WTC11 (cell line): ENCODE results near the gene ST6GALNAC1. TPM values are rescaled to one million over a fixed set of nuclear protein-coding genes. Genes with fewer than 3 reads are reported as not detected.

Source experiments
- ATAC-seq: fragments of 200-7000 bp; cut with Tn5 transposase; 2 replicates; pipeline ENCODE4 v1.10.0; 2021; ENCODE audit warnings: mild to moderate bottlenecking, moderate library complexity
- CTCF ChIA-PET: fragments of 300-600 bp; sonication (Branson Sonifier 250); formaldehyde crosslinking; loops from one replicate; lab custom pipeline; 2021; ENCODE audit warnings: antibody characterized with exemption; lab: Charles Lee
- POLR2A ChIA-PET: fragments of 350-600 bp; sonication (Branson Sonifier 250); formaldehyde crosslinking; loops from one replicate; lab custom pipeline; 2021; ENCODE audit warnings: antibody characterized with exemption; lab: Charles Lee
- DNase-seq: peaks from one replicate; pipeline ENCODE4 v3.0.0; 2021; ENCODE audit warnings: low spot score
- H3K27ac Mint-ChIP-seq: 2 replicates; pipeline ENCODE4 v1.8.0; 2021; ENCODE audit warnings: mixed read lengths
- H3K27me3 Mint-ChIP-seq: 2 replicates; pipeline ENCODE4 v1.8.0; 2021; ENCODE audit warnings: low read depth, mild to moderate bottlenecking, moderate library complexity, mixed read lengths
- H3K36me3 Mint-ChIP-seq: 2 replicates; pipeline ENCODE4 v1.8.0; 2021; ENCODE audit warnings: mixed read lengths
- H3K4me1 Mint-ChIP-seq: 2 replicates; pipeline ENCODE4 v1.8.0; 2022; ENCODE audit warnings: mixed read lengths
- H3K4me3 Mint-ChIP-seq: 2 replicates; pipeline ENCODE4 v1.8.0; 2021; ENCODE audit warnings: mild to moderate bottlenecking, moderate library complexity, mixed read lengths
- H3K9me3 Mint-ChIP-seq: 2 replicates; pipeline ENCODE4 v1.8.0; 2021; ENCODE audit warnings: mixed read lengths
- ATF1 ChIP-seq: sonication (generic); formaldehyde crosslinking; IDR thresholded peaks from 2 replicates; pipeline ENCODE4 v1.8.1; 2023; ENCODE audit warnings: mild to moderate bottlenecking, moderate library complexity, missing genetic modification reagents
- JAZF1 ChIP-seq: fragments of 250-450 bp; sonication (Bioruptor Pico); IDR thresholded peaks from 2 replicates; pipeline ENCODE4 v1.9.0; 2021; ENCODE audit warnings: moderate library complexity, mild to moderate bottlenecking, inconsistent platforms
- JUN ChIP-seq: sonication (generic); formaldehyde crosslinking; IDR thresholded peaks from 2 replicates; pipeline ENCODE4 v1.8.0; 2023; ENCODE audit warnings: mild to moderate bottlenecking, missing genetic modification reagents
- NFE2L1 ChIP-seq: sonication (generic); formaldehyde crosslinking; IDR thresholded peaks from 2 replicates; pipeline ENCODE4 v1.8.1; 2023; ENCODE audit warnings: missing genetic modification reagents
- SP1 ChIP-seq: sonication (generic); formaldehyde crosslinking; conservative IDR thresholded peaks from 2 replicates; pipeline ENCODE4 v1.8.1; 2022; ENCODE audit warnings: missing genetic modification reagents
- TEAD1 ChIP-seq: sonication (generic); formaldehyde crosslinking; IDR thresholded peaks from 2 replicates; pipeline ENCODE4 v1.8.0; 2022; ENCODE audit warnings: mild to moderate bottlenecking, missing genetic modification reagents
- ZNF121 ChIP-seq: sonication (generic); formaldehyde crosslinking; IDR thresholded peaks from 2 replicates; pipeline ENCODE4 v1.8.0; 2023; ENCODE audit warnings: missing genetic modification reagents
- ZNF138 ChIP-seq: sonication (generic); formaldehyde crosslinking; conservative IDR thresholded peaks from 2 replicates; pipeline ENCODE4 v1.8.1; 2022; ENCODE audit warnings: mild to moderate bottlenecking, moderate library complexity, missing genetic modification reagents
- total RNA-seq: library from RNA; stranded (reverse); gene quantifications from 3 replicates; pipeline ENCODE4 v1.2.3, GENCODE V29; 2021
- TF ChIP-seq, protein P1 (sequence below): sonication (generic); formaldehyde crosslinking; IDR thresholded peaks from 2 replicates; pipeline ENCODE4 v1.8.1; 2022; ENCODE audit warnings: missing genetic modification reagents, borderline replicate concordance
- TF ChIP-seq, protein P2 (sequence below): fragments of 200-600 bp; IDR thresholded peaks from 2 replicates; pipeline ENCODE4 v1.8.0; 2022; ENCODE audit warnings: antibody characterized with exemption
- TF ChIP-seq, protein P3 (sequence below): sonication (generic); formaldehyde crosslinking; IDR thresholded peaks from 2 replicates; pipeline ENCODE4 v1.8.1; 2023; ENCODE audit warnings: mild to moderate bottlenecking, missing genetic modification reagents, moderate library complexity
- TF ChIP-seq, protein P4 (sequence below): fragments of 250-450 bp; sonication (Bioruptor Pico); IDR thresholded peaks from 2 replicates; pipeline ENCODE4 v2.1.2; 2022; ENCODE audit warnings: mild to moderate bottlenecking, moderate library complexity
- TF ChIP-seq, protein P5 (sequence below): sonication (generic); formaldehyde crosslinking; IDR thresholded peaks from 2 replicates; pipeline ENCODE4 v1.8.0; 2023; ENCODE audit warnings: missing genetic modification reagents, mild to moderate bottlenecking, borderline replicate concordance
- TF ChIP-seq, protein P6 (sequence below): sonication (generic); formaldehyde crosslinking; IDR thresholded peaks from 2 replicates; pipeline ENCODE4 v1.8.1; 2023; ENCODE audit warnings: mild to moderate bottlenecking, missing genetic modification reagents, moderate library complexity
- TF ChIP-seq, protein P7 (sequence below): fragments of 250-450 bp; sonication (Bioruptor Pico); IDR thresholded peaks from 2 replicates; pipeline ENCODE4 v1.8.0; 2021; ENCODE audit warnings: mild to moderate bottlenecking
- TF ChIP-seq, protein P8 (sequence below): sonication (generic); formaldehyde crosslinking; IDR thresholded peaks from 2 replicates; pipeline ENCODE4 v1.8.0; 2022; ENCODE audit warnings: mild to moderate bottlenecking, missing genetic modification reagents

Gene ST6GALNAC1
- total RNA-seq, 1 experiment from 2014 or later = 0.13 TPM

DNA sequence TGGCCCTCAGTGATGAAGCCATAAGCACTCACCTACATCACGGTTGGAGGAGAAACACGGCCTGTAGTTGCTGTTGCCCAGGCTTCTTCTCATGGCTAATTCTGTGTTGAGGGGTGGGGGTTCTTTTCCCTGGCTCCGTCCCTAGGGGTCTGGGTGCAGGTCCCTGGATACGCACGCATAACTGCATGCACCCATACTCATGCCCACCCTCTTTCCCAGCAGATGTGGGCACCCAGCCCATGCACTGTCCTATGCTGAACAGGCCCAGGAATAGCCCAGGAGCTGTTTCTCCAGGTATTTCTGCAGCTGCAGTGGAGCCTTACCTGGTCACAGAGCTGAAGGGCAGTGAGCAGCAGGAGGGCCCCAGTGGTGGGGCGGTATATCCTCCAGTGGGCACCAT lies 18.1 kb downstream of the ST6GALNAC1 start (continued):
- no peak for TF ChIP-seq ATF1 (CRISPR knock-in tag)

DNA sequence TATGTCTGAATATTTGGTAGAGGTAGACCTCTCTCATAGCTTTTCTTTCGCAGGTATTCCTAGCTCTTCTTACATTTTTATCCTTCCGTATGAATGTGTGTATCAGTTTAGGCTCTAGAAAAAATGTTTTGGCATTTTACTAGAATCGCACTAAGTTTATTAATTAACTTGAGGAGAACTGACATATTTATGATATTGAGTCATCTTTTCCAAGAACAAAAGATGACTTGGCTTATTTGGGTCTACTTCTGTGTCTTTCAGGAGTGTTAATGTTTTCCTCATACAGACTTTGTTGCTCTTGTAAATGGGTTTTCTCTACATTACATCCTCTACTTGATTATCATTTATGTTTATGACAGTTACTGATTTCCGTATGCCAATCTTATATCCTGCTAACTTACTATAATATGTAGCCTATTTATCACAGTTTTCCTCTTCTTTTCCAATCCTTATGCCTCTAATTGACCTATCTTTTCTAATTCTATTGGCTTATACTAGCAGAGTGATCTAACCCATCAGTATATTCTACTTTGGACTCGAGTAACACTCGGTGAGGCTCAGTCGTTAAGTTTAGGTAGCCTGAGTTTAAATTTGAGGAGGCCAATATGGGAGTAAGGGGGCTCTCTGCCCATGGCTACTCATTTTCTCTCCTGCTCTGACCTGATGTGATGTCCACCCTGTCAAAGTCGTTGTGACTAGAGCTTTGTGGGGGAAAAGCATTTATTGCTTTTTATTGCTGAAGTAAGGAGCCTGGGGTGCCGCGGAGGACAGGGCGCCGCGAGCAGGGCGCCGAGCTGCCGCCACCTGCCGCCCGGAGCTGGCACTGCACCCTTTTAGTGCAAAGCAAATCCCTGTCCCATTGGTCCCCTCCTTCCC lies 20.0 kb downstream of the ST6GALNAC1 start:
- peak; percentile 79 for DNase-seq
- Mint-ChIP-seq H3K4me1 (no peaks in the 10 kb centered on the region), H3K9me3 (no peaks in the 10 kb centered on the region), H3K4me3 (no peak overlapping the region), H3K27me3 (0 out of 2 replicates have a peak, but pooled peaks cover 5% of the 10 kb centered on the region), H3K36me3 (no peaks in the 10 kb centered on the region), H3K27ac (no peak overlapping the region)
- ChIA-PET CTCF (interaction anchor here (0.6 to 3.1 kb wide), 56 partner anchors 11 to 369 kb away, joined by 3 to 45 read pairs (median 6); partner anchors contain the start of genes AANAT, PRCD, ST6GALNAC1 and ST6GALNAC2), POLR2A (interaction anchor here (1.0 to 1.4 kb wide), 2 partner anchors 39 to 57 kb away, joined by 3 to 6 read pairs; no protein-coding TSS in a partner anchor)
- TF ChIP-seq, protein P1, sequence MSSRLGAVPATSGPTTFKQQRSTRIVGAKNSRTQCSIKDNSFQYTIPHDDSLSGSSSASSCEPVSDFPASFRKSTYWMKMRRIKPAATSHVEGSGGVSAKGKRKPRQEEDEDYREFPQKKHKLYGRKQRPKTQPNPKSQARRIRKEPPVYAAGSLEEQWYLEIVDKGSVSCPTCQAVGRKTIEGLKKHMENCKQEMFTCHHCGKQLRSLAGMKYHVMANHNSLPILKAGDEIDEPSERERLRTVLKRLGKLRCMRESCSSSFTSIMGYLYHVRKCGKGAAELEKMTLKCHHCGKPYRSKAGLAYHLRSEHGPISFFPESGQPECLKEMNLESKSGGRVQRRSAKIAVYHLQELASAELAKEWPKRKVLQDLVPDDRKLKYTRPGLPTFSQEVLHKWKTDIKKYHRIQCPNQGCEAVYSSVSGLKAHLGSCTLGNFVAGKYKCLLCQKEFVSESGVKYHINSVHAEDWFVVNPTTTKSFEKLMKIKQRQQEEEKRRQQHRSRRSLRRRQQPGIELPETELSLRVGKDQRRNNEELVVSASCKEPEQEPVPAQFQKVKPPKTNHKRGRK (CRISPR knock-in tag) = no peak
- TF ChIP-seq, protein P2, sequence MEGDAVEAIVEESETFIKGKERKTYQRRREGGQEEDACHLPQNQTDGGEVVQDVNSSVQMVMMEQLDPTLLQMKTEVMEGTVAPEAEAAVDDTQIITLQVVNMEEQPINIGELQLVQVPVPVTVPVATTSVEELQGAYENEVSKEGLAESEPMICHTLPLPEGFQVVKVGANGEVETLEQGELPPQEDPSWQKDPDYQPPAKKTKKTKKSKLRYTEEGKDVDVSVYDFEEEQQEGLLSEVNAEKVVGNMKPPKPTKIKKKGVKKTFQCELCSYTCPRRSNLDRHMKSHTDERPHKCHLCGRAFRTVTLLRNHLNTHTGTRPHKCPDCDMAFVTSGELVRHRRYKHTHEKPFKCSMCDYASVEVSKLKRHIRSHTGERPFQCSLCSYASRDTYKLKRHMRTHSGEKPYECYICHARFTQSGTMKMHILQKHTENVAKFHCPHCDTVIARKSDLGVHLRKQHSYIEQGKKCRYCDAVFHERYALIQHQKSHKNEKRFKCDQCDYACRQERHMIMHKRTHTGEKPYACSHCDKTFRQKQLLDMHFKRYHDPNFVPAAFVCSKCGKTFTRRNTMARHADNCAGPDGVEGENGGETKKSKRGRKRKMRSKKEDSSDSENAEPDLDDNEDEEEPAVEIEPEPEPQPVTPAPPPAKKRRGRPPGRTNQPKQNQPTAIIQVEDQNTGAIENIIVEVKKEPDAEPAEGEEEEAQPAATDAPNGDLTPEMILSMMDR = peak; percentile 89
- ATAC-seq = peak; percentile 95

DNA sequence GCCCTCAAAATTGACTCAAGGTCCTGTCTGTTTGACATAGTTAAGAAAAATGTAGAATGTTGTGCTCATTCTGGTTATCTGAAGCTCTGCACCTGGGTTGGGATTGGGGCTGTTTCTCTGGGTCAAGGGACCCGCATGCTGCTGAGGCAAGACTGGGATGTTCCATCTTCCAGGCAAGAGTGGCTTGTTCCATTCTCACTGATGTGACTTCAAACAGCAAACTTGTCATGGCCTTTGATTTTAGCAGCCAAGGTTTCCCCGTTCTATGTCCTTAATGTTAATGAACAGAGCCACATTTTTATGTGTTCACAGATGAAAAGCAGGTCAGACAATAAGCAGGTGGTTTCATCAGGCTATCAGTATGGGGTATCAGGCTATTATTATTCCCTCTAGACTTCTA lies 25.7 kb downstream of the ST6GALNAC1 start:
- H3K27me3 Mint-ChIP-seq = peaks cover 9% of the 10 kb centered on the region
- H3K4me3 Mint-ChIP-seq = no peak overlapping the region
- TF ChIP-seq, protein P3, sequence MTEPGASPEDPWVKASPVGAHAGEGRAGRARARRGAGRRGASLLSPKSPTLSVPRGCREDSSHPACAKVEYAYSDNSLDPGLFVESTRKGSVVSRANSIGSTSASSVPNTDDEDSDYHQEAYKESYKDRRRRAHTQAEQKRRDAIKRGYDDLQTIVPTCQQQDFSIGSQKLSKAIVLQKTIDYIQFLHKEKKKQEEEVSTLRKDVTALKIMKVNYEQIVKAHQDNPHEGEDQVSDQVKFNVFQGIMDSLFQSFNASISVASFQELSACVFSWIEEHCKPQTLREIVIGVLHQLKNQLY = no peak
- TF ChIP-seq ZNF121 (CRISPR knock-in tag) = no peak
- TF ChIP-seq, protein P4, sequence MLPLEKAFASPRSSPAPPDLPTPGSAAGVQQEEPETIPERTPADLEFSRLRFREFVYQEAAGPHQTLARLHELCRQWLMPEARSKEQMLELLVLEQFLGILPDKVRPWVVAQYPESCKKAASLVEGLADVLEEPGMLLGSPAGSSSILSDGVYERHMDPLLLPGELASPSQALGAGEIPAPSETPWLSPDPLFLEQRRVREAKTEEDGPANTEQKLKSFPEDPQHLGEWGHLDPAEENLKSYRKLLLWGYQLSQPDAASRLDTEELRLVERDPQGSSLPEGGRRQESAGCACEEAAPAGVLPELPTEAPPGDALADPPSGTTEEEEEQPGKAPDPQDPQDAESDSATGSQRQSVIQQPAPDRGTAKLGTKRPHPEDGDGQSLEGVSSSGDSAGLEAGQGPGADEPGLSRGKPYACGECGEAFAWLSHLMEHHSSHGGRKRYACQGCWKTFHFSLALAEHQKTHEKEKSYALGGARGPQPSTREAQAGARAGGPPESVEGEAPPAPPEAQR (CRISPR knock-in tag) = no peak
- no peak for TF ChIP-seq ZNF138 (CRISPR knock-in tag)
- TF ChIP-seq, protein P5, sequence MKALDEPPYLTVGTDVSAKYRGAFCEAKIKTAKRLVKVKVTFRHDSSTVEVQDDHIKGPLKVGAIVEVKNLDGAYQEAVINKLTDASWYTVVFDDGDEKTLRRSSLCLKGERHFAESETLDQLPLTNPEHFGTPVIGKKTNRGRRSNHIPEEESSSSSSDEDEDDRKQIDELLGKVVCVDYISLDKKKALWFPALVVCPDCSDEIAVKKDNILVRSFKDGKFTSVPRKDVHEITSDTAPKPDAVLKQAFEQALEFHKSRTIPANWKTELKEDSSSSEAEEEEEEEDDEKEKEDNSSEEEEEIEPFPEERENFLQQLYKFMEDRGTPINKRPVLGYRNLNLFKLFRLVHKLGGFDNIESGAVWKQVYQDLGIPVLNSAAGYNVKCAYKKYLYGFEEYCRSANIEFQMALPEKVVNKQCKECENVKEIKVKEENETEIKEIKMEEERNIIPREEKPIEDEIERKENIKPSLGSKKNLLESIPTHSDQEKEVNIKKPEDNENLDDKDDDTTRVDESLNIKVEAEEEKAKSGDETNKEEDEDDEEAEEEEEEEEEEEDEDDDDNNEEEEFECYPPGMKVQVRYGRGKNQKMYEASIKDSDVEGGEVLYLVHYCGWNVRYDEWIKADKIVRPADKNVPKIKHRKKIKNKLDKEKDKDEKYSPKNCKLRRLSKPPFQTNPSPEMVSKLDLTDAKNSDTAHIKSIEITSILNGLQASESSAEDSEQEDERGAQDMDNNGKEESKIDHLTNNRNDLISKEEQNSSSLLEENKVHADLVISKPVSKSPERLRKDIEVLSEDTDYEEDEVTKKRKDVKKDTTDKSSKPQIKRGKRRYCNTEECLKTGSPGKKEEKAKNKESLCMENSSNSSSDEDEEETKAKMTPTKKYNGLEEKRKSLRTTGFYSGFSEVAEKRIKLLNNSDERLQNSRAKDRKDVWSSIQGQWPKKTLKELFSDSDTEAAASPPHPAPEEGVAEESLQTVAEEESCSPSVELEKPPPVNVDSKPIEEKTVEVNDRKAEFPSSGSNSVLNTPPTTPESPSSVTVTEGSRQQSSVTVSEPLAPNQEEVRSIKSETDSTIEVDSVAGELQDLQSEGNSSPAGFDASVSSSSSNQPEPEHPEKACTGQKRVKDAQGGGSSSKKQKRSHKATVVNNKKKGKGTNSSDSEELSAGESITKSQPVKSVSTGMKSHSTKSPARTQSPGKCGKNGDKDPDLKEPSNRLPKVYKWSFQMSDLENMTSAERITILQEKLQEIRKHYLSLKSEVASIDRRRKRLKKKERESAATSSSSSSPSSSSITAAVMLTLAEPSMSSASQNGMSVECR (CRISPR knock-in tag) = no peak
- TF ChIP-seq JAZF1 (CRISPR knock-in tag) = no peak
- TF ChIP-seq TEAD1 (CRISPR knock-in tag) = no peak
- TF ChIP-seq, protein P6, sequence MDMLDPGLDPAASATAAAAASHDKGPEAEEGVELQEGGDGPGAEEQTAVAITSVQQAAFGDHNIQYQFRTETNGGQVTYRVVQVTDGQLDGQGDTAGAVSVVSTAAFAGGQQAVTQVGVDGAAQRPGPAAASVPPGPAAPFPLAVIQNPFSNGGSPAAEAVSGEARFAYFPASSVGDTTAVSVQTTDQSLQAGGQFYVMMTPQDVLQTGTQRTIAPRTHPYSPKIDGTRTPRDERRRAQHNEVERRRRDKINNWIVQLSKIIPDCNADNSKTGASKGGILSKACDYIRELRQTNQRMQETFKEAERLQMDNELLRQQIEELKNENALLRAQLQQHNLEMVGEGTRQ (CRISPR knock-in tag) = no peak
- TF ChIP-seq, protein P7, sequence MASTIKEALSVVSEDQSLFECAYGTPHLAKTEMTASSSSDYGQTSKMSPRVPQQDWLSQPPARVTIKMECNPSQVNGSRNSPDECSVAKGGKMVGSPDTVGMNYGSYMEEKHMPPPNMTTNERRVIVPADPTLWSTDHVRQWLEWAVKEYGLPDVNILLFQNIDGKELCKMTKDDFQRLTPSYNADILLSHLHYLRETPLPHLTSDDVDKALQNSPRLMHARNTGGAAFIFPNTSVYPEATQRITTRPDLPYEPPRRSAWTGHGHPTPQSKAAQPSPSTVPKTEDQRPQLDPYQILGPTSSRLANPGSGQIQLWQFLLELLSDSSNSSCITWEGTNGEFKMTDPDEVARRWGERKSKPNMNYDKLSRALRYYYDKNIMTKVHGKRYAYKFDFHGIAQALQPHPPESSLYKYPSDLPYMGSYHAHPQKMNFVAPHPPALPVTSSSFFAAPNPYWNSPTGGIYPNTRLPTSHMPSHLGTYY = no peak
- no peak for TF ChIP-seq NFE2L1 (CRISPR knock-in tag)
- TF ChIP-seq JUN (CRISPR knock-in tag) = no peak
- TF ChIP-seq SP1 (CRISPR knock-in tag) = no peak
- TF ChIP-seq, protein P8, sequence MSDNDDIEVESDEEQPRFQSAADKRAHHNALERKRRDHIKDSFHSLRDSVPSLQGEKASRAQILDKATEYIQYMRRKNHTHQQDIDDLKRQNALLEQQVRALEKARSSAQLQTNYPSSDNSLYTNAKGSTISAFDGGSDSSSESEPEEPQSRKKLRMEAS = no peak
- DNase-seq (no peak), ATAC-seq (no peak)
- 0 out of 2 replicates have a peak, but pooled peaks cover under 1% of the 10 kb centered on the region for H3K4me1 Mint-ChIP-seq
- no peak overlapping the region for H3K27ac Mint-ChIP-seq
- peaks cover 14% of the 10 kb centered on the region for H3K36me3 Mint-ChIP-seq
- H3K9me3 Mint-ChIP-seq = peaks cover 27% of the 10 kb centered on the region
- POLR2A ChIA-PET = no interaction called here
- CTCF ChIA-PET = interaction anchor here (1.6 to 2.2 kb wide), 2 partner anchors 64 to 95 kb away, joined by 3 to 9 read pairs; no protein-coding TSS in a partner anchor
